K562 (cell line): ENCODE data around the gene DGUOK. TPM values are rescaled to one million over a fixed set of nuclear protein-coding genes. Genes with fewer than 3 reads are reported as not detected.

ENCODE experiments used
- CXXC5 ChIP-seq: fragments of 250-450 bp; sonication (Bioruptor Pico); IDR thresholded peaks from 2 replicates; pipeline ENCODE4 v1.8.0; 2022; ENCODE audit warnings: inconsistent platforms, mild to moderate bottlenecking, moderate library complexity
- ERF ChIP-seq: fragments of 450-650 bp; formaldehyde crosslinking; IDR thresholded peaks from 2 replicates; pipeline ENCODE4 v1.4.0; 2020; ENCODE audit warnings: mild to moderate bottlenecking, mixed read lengths
- KLF1 ChIP-seq: fragments of 450-650 bp; IDR thresholded peaks from 2 replicates; pipeline ENCODE4 v1.6.1; 2016; ENCODE audit warnings: missing genetic modification characterization, missing compliant biosample characterization
- MYBL2 ChIP-seq, 2 experiments: fragments of 450-650 bp in 1 of 2; sonication (generic) in 1 of 2; formaldehyde crosslinking in 1 of 2; IDR thresholded peaks; 2 replicates each; pipeline versions ENCODE4 v1.6.1 to v1.8.1; 2017 to 2022; ENCODE audit warnings: borderline replicate concordance in 1 of 2, inconsistent platforms in 1 of 2, low read depth in 1 of 2, mild to moderate bottlenecking in 1 of 2, missing genetic modification reagents in 1 of 2, moderate library complexity in 1 of 2
- NFXL1 ChIP-seq: fragments of 450-650 bp; formaldehyde crosslinking; IDR thresholded peaks from 2 replicates; pipeline ENCODE4 v1.4.0; 2021; ENCODE audit warnings: mild to moderate bottlenecking
- NR4A1 ChIP-seq, 2 experiments: fragments of 250-450 bp in 1 of 2; fragments of 450-650 bp in 1 of 2; sonication (Bioruptor Pico) in 1 of 2; IDR thresholded peaks; 2 replicates each; pipeline versions ENCODE4 v1.4.0 to v1.6.1; 2016 to 2020; ENCODE audit warnings: mild to moderate bottlenecking in 2 of 2, missing compliant biosample characterization in 1 of 2, missing genetic modification characterization in 1 of 2, moderate library complexity in 1 of 2
- POLR2G ChIP-seq: fragments of 200-400 bp; formaldehyde crosslinking; IDR thresholded peaks from 2 replicates; pipeline ENCODE4 v1.6.1; 2017; ENCODE audit warnings: low read depth, mild to moderate bottlenecking, antibody characterized with exemption, low read length, moderate library complexity
- RBFOX2 ChIP-seq: fragments of 200-400 bp; formaldehyde crosslinking; IDR thresholded peaks from 2 replicates; pipeline ENCODE4 v1.6.1; 2017; ENCODE audit warnings: low read depth, mild to moderate bottlenecking, low read length, moderate library complexity
- RBM22 ChIP-seq: fragments of 200-400 bp; formaldehyde crosslinking; IDR thresholded peaks from 2 replicates; pipeline ENCODE4 v1.6.1; 2018; ENCODE audit warnings: low read length, low read depth; ENCODE audit not compliant: poor library complexity, severe bottlenecking
- RUNX1 ChIP-seq: sonication (generic); IDR thresholded peaks from 2 replicates; pipeline ENCODE4 v1.6.1; 2016; ENCODE audit warnings: antibody characterized with exemption, low read depth
- SETDB1 ChIP-seq: IDR thresholded peaks from one replicate; pipeline ENCODE4 v1.6.1; 2012; ENCODE audit warnings: low read length, control low read depth, inconsistent platforms
- SMC3 ChIP-seq: conservative IDR thresholded peaks from 2 replicates; pipeline ENCODE4 v1.6.1; 2011; ENCODE audit warnings: low read depth, low read length, improper control_type of control experiment; ENCODE audit not compliant: insufficient read depth
- ZFX ChIP-seq: sonication (generic); formaldehyde crosslinking; IDR thresholded peaks from 2 replicates; pipeline ENCODE4 v1.8.0; 2022; ENCODE audit warnings: mild to moderate bottlenecking, missing genetic modification reagents, moderate library complexity
- ZNF184 ChIP-seq: sonication (generic); formaldehyde crosslinking; IDR thresholded peaks from 2 replicates; pipeline ENCODE4 v1.5.0; 2020; ENCODE audit warnings: missing genetic modification reagents
- polyA plus RNA-seq, 8 experiments: library from polyadenylated mRNA; depleted of rRNA in 4 of 8; stranded (reverse) in 5 of 8; unstranded in 3 of 8; fragments of >200 nt; fragmentation: Nextera tagmentation in 2 of 8; fragmentation: Illumina TruSeq in 1 of 8; extraction: Ambion mirVana in 2 of 8; extraction: Trizol in 1 of 8; gene quantifications; 2 replicates each; pipeline versions ENCODE4 v1.2.1 to v1.2.3, GENCODE V29; 2011 to 2014; ENCODE audit warnings: inconsistent platforms in 1 of 8, missing spikeins in 1 of 8
- total RNA-seq, 7 experiments: library from RNA; depleted of rRNA in 6 of 7; stranded (reverse); fragments of >200 nt in 6 of 7; fragmentation: Illumina TruSeq in 2 of 7; extraction: Trizol in 2 of 7; gene quantifications; 2 replicates each; pipeline versions ENCODE4 v1.2.1 to v1.2.3, GENCODE V29; 2011 to 2021; ENCODE audit warnings: low replicate concordance in 1 of 7
- TF ChIP-seq, protein P1 (sequence below), 2 experiments: fragments of 450-650 bp in 1 of 2; sonication (generic) in 1 of 2; formaldehyde crosslinking in 1 of 2; IDR thresholded peaks; 2 replicates each; pipeline versions ENCODE4 v1.7.1 to v1.9.0; 2016 to 2022; ENCODE audit warnings: inconsistent platforms in 1 of 2, mild to moderate bottlenecking in 1 of 2, missing genetic modification reagents in 1 of 2
- TF ChIP-seq, protein P2 (sequence below): fragments of 450-650 bp; formaldehyde crosslinking; IDR thresholded peaks from 2 replicates; pipeline ENCODE4 v1.4.0; 2020; ENCODE audit warnings: mild to moderate bottlenecking, moderate library complexity

Gene DGUOK
- total and polyA plus RNA-seq, 9 of the 15 experiments (the other 6 are each of a cell fraction or from before 2014, with no cell fraction given): 67.0 to 288 (median 126) TPM

- TF ChIP-seq RUNX1 (0 out of 2 replicates have a peak, but pooled peaks have one; percentile 55), SETDB1 (no peak), MYBL2 (IDR thresholded peaks at IDR 0.05; ENCODE audit: low read depth) (peak; percentile 47; the same call in 1 of the 2 replicates), MYBL2 (CRISPR knock-in tag; IDR thresholded peaks at IDR 0.05; ENCODE audit: borderline replicate concordance) (no peak), CXXC5 (CRISPR knock-in tag) (peak; percentile 89), ZFX (peak; percentile 97), NFXL1 (CRISPR knock-in tag) (no peak), ZNF184 (CRISPR knock-in tag) (no peak), POLR2G (peak; percentile 97), KLF1 (tag) (peak; percentile 74; the same call in 1 of the 2 replicates), SMC3 (no peak), RBM22 (peak; percentile 86), RBFOX2 (peak; percentile 99), NR4A1 (CRISPR knock-in tag; IDR thresholded peaks at IDR 0.05) (no peak), NR4A1 (tag; IDR thresholded peaks at IDR 0.05) (no peak), ERF (CRISPR knock-in tag) (0 out of 2 replicates have a peak, but pooled peaks have one; percentile 41)
- TF ChIP-seq, protein P1, sequence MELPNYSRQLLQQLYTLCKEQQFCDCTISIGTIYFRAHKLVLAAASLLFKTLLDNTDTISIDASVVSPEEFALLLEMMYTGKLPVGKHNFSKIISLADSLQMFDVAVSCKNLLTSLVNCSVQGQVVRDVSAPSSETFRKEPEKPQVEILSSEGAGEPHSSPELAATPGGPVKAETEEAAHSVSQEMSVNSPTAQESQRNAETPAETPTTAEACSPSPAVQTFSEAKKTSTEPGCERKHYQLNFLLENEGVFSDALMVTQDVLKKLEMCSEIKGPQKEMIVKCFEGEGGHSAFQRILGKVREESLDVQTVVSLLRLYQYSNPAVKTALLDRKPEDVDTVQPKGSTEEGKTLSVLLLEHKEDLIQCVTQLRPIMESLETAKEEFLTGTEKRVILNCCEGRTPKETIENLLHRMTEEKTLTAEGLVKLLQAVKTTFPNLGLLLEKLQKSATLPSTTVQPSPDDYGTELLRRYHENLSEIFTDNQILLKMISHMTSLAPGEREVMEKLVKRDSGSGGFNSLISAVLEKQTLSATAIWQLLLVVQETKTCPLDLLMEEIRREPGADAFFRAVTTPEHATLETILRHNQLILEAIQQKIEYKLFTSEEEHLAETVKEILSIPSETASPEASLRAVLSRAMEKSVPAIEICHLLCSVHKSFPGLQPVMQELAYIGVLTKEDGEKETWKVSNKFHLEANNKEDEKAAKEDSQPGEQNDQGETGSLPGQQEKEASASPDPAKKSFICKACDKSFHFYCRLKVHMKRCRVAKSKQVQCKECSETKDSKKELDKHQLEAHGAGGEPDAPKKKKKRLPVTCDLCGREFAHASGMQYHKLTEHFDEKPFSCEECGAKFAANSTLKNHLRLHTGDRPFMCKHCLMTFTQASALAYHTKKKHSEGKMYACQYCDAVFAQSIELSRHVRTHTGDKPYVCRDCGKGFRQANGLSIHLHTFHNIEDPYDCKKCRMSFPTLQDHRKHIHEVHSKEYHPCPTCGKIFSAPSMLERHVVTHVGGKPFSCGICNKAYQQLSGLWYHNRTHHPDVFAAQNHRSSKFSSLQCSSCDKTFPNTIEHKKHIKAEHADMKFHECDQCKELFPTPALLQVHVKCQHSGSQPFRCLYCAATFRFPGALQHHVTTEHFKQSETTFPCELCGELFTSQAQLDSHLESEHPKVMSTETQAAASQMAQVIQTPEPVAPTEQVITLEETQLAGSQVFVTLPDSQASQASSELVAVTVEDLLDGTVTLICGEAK (IDR thresholded peaks at IDR 0.05): peak; percentile 95
- TF ChIP-seq, protein P1 (CRISPR knock-in tag; IDR thresholded peaks at IDR 0.05): no peak
- TF ChIP-seq, protein P2, sequence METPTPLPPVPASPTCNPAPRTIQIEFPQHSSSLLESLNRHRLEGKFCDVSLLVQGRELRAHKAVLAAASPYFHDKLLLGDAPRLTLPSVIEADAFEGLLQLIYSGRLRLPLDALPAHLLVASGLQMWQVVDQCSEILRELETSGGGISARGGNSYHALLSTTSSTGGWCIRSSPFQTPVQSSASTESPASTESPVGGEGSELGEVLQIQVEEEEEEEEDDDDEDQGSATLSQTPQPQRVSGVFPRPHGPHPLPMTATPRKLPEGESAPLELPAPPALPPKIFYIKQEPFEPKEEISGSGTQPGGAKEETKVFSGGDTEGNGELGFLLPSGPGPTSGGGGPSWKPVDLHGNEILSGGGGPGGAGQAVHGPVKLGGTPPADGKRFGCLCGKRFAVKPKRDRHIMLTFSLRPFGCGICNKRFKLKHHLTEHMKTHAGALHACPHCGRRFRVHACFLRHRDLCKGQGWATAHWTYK (CRISPR knock-in tag): no peak
Measured at GRCh38 chr2:73926493-73927327, at the start of gene DGUOK (continued).
